Loucy (cell line): ENCODE measurements around the gene PRPH.

Experiments
- EZH2phosphoT487 ChIP-seq: fragments of 200-600 bp; IDR thresholded peaks from 2 replicates; pipeline ENCODE4 v1.6.1; 2018; ENCODE audit warnings: antibody characterized with exemption, mild to moderate bottlenecking, moderate library complexity, borderline replicate concordance
- TF ChIP-seq, protein P1 (sequence below): fragments of 200-600 bp; sonication (generic); conservative IDR thresholded peaks from 2 replicates; pipeline ENCODE4 v1.5.1; 2014; ENCODE audit warnings: mild to moderate bottlenecking, antibody characterized with exemption, low read length

DNA sequence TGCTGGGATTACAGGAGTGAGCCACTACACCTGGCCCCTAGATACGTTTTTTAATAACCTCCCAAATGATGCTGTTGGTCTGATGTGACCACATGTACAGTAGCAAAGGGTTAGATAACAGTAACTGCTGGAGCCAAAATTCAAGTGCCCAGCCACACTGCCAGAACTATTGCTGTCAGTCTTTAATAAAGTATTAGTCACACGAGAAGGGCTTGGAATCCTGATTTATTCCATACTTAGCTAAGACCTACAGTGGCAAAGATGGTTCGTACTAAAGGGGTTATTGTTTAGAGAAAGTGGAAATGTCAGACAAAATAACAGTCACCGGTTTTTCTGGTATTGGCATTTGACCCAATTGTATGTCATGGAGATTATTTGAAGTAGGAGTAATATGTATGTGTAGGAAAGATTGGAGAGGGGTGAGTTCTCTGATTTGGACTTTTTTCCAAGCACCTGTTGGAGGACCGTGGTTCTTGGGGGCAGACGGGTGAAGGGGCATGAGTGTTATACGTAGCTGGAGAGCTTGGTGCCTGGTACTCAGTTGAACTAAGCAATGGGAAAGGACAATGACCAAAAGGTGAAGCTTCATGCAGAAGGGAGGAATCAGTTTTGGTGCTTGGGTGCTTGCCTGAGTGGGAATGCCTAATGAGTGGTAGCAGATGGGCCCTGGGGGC lies 20.4 kb upstream of the PRPH start:
- TF ChIP-seq, protein P1, sequence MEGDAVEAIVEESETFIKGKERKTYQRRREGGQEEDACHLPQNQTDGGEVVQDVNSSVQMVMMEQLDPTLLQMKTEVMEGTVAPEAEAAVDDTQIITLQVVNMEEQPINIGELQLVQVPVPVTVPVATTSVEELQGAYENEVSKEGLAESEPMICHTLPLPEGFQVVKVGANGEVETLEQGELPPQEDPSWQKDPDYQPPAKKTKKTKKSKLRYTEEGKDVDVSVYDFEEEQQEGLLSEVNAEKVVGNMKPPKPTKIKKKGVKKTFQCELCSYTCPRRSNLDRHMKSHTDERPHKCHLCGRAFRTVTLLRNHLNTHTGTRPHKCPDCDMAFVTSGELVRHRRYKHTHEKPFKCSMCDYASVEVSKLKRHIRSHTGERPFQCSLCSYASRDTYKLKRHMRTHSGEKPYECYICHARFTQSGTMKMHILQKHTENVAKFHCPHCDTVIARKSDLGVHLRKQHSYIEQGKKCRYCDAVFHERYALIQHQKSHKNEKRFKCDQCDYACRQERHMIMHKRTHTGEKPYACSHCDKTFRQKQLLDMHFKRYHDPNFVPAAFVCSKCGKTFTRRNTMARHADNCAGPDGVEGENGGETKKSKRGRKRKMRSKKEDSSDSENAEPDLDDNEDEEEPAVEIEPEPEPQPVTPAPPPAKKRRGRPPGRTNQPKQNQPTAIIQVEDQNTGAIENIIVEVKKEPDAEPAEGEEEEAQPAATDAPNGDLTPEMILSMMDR: no peak
- TF ChIP-seq EZH2phosphoT487: no peak
